ENCODE data around the gene C2orf69.

The C2orf69 gene

GRCh38 chr2:199968126-199968525 lies 57.0 kb downstream of the C2orf69 start:
- DNase-seq (ENCODE audit: low spot score): no peak

GRCh38 chr2:199972088-199972626 lies 61.1 kb downstream of the C2orf69 start:
- no peak for DNase-seq (ENCODE audit: low spot score)

GRCh38 chr2:199973703-199974102 lies 62.6 kb downstream of the C2orf69 start:
- peak; percentile 56 for DNase-seq (ENCODE audit: low spot score)

- DNase-seq (ENCODE audit: low spot score): no peak
Measured at GRCh38 chr2:199975273-199975895, 64.3 kb downstream of the C2orf69 start.
